Measurements from ENCODE around the gene HAND2.

- no peak for TF ChIP-seq CTCF (conservative IDR thresholded peaks at IDR 0.05)
- no peak for TF ChIP-seq EZH2 (IDR thresholded peaks at IDR 0.05; ENCODE audit: low read depth)
Observed at GRCh38 chr4:173508386-173509035, 21.5 kb downstream of the HAND2 start.
